Neural progenitor cell (in vitro differentiated cells): ENCODE measurements around the gene KCNN2. TPM values are rescaled to one million over a fixed set of nuclear protein-coding genes. Genes with fewer than 3 reads are reported as not detected.

ENCODE experiments used
- DNase-seq: peaks from one replicate; pipeline ENCODE4 v3.0.0-alpha.2; 2016; ENCODE audit warnings: low spot score
- H2AFZ ChIP-seq: fragments of 200-600 bp; sonication (generic); replicated peaks from 2 replicates; pipeline ENCODE4 v1.6.1; 2016; ENCODE audit warnings: antibody characterized with exemption
- H3F3A ChIP-seq: fragments of 200-600 bp; sonication (generic); 2 replicates; pipeline ENCODE4 v1.6.1; 2016; ENCODE audit warnings: antibody characterized with exemption, low read depth
- H3K27ac ChIP-seq: fragments of 200-600 bp; sonication (generic); 2 replicates; pipeline ENCODE4 v1.5.1; 2016; ENCODE audit warnings: mild to moderate bottlenecking
- H3K27me3 ChIP-seq: fragments of 200-600 bp; sonication (generic); 2 replicates; pipeline ENCODE4 v1.6.1; 2016; ENCODE audit warnings: mild to moderate bottlenecking, moderate library complexity
- H3K36me3 ChIP-seq: fragments of 200-600 bp; sonication (generic); 2 replicates; pipeline ENCODE4 v1.5.1; 2016
- H3K4me1 ChIP-seq: fragments of 200-600 bp; sonication (generic); 2 replicates; pipeline ENCODE4 v1.6.1; 2016; ENCODE audit warnings: mixed run types
- H3K4me2 ChIP-seq: fragments of 200-600 bp; sonication (generic); 2 replicates; pipeline ENCODE4 v1.6.1; 2016
- H3K4me3 ChIP-seq: fragments of 200-600 bp; sonication (generic); 2 replicates; pipeline ENCODE4 v1.5.1; 2016
- H3K79me2 ChIP-seq: fragments of 200-600 bp; sonication (generic); 2 replicates; pipeline ENCODE4 v1.6.1; 2016; ENCODE audit warnings: low read depth
- H3K9ac ChIP-seq: fragments of 200-600 bp; sonication (generic); 2 replicates; pipeline ENCODE4 v1.6.1; 2016
- H3K9me3 ChIP-seq: fragments of 200-600 bp; sonication (generic); 2 replicates; pipeline ENCODE4 v1.5.1; 2016; ENCODE audit warnings: low read depth
- H4K20me1 ChIP-seq: fragments of 200-600 bp; sonication (generic); 2 replicates; pipeline ENCODE4 v1.6.1; 2016; ENCODE audit warnings: low read depth
- H3K27ac Mint-ChIP-seq: 3 replicates; pipeline ENCODE4 v1.8.0; 2021; ENCODE audit warnings: mixed read lengths
- H3K27me3 Mint-ChIP-seq: 2 replicates; pipeline ENCODE4 v1.8.0; 2022; ENCODE audit warnings: low read depth, mild to moderate bottlenecking, inconsistent platforms, moderate library complexity, mixed read lengths; ENCODE audit not compliant: insufficient read depth
- H3K36me3 Mint-ChIP-seq: 3 replicates; pipeline ENCODE4 v1.8.0; 2021; ENCODE audit warnings: mixed read lengths
- H3K4me1 Mint-ChIP-seq: 3 replicates; pipeline ENCODE4 v1.8.0; 2021; ENCODE audit warnings: mixed read lengths
- H3K4me3 Mint-ChIP-seq: 3 replicates; pipeline ENCODE4 v1.8.0; 2021; ENCODE audit warnings: mild to moderate bottlenecking, moderate library complexity, mixed read lengths
- H3K9me3 Mint-ChIP-seq: 3 replicates; pipeline ENCODE4 v1.8.0; 2020; ENCODE audit warnings: mixed read lengths
- CTCF ChIP-seq: fragments of 200-600 bp; sonication (generic); IDR thresholded peaks from 2 replicates; pipeline ENCODE4 v1.5.1; 2017; ENCODE audit warnings: antibody characterized with exemption, mild to moderate bottlenecking
- EZH2 ChIP-seq: fragments of 200-600 bp; sonication (generic); IDR thresholded peaks from 2 replicates; pipeline ENCODE4 v1.6.1; 2017; ENCODE audit warnings: antibody characterized with exemption, mild to moderate bottlenecking, moderate library complexity
- EZH2phosphoT487 ChIP-seq: fragments of 200-600 bp; sonication (generic); IDR thresholded peaks from 2 replicates; pipeline ENCODE4 v1.6.1; 2017; ENCODE audit warnings: antibody characterized with exemption
- total RNA-seq: library from RNA; depleted of rRNA; stranded (reverse); fragments of >200 nt; gene quantifications from 2 replicates; pipeline ENCODE4 v1.2.3, GENCODE V29; 2015; ENCODE audit warnings: low replicate concordance

KCNN2 gene
- total RNA-seq, 1 donor from 2014 or later, result 5.2 TPM

- peak; percentile 40 for DNase-seq
Observed at GRCh38 chr5:114316167-114316566, 45.7 kb upstream of the KCNN2 start.

GRCh38 chr5:114317751-114318150, 44.1 kb upstream of the KCNN2 start:
- H3F3A ChIP-seq, result no peaks in the 10 kb centered on the region
- H3K4me1 Mint-ChIP-seq, result peaks cover 14% of the 10 kb centered on the region
- H3K27me3 ChIP-seq, result no peaks in the 10 kb centered on the region
- no peak overlapping the region for H3K4me3 Mint-ChIP-seq
- no peak for DNase-seq
- no peaks in the 10 kb centered on the region for H3K36me3 ChIP-seq
- H3K9ac ChIP-seq, result no peak overlapping the region
- no peak overlapping the region for H3K27ac Mint-ChIP-seq
- no peaks in the 10 kb centered on the region for H3K9me3 ChIP-seq
- peaks cover 16% of the 10 kb centered on the region for H3K4me1 ChIP-seq
- no peak overlapping the region for H3K4me2 ChIP-seq
- H3K36me3 Mint-ChIP-seq, result no peaks in the 10 kb centered on the region
- no peak overlapping the region for H3K27ac ChIP-seq
- no peaks in the 10 kb centered on the region for H4K20me1 ChIP-seq
- no peaks in the 10 kb centered on the region for H3K27me3 Mint-ChIP-seq
- no peak for TF ChIP-seq EZH2phosphoT487
- TF ChIP-seq EZH2, result no peak
- no peak for TF ChIP-seq CTCF
- H3K9me3 Mint-ChIP-seq, result no peaks in the 10 kb centered on the region
- H2AFZ ChIP-seq, result no peak overlapping the region
- H3K4me3 ChIP-seq, result no peak overlapping the region
- H3K79me2 ChIP-seq, result no peaks in the 10 kb centered on the region

More at GRCh38 chr5:114316167-114316566, 45.7 kb upstream of the KCNN2 start:
- Histone ChIP-seq H2AFZ (peak overlapping the region; percentile 81), H3K4me1 (peaks cover 24% of the 10 kb centered on the region), H4K20me1 (no peaks in the 10 kb centered on the region), H3K4me3 (no peak overlapping the region), H3K79me2 (no peaks in the 10 kb centered on the region), H3F3A (peaks cover 9% of the 10 kb centered on the region), H3K9ac (no peak overlapping the region), H3K27ac (no peak overlapping the region), H3K4me2 (no peak overlapping the region), H3K36me3 (no peaks in the 10 kb centered on the region), H3K9me3 (no peaks in the 10 kb centered on the region), H3K27me3 (no peaks in the 10 kb centered on the region)
- H3K9me3 Mint-ChIP-seq, result no peaks in the 10 kb centered on the region
- peaks cover 29% of the 10 kb centered on the region for H3K4me1 Mint-ChIP-seq
- no peak overlapping the region for H3K27ac Mint-ChIP-seq
- H3K36me3 Mint-ChIP-seq, result no peaks in the 10 kb centered on the region
- TF ChIP-seq EZH2 (no peak), EZH2phosphoT487 (no peak), CTCF (peak; percentile 44)
- H3K27me3 Mint-ChIP-seq, result no peaks in the 10 kb centered on the region
- H3K4me3 Mint-ChIP-seq, result no peak overlapping the region

GRCh38 chr5:114319236-114319635, 42.6 kb upstream of the KCNN2 start:
- Histone ChIP-seq H3K27me3 (no peaks in the 10 kb centered on the region), H3K4me1 (peaks cover 8% of the 10 kb centered on the region), H3F3A (no peaks in the 10 kb centered on the region), H3K4me3 (no peak overlapping the region), H3K36me3 (no peaks in the 10 kb centered on the region), H3K4me2 (no peak overlapping the region), H3K9ac (no peak overlapping the region), H4K20me1 (no peaks in the 10 kb centered on the region), H3K9me3 (no peaks in the 10 kb centered on the region), H2AFZ (no peak overlapping the region), H3K79me2 (no peaks in the 10 kb centered on the region), H3K27ac (no peak overlapping the region)
- Mint-ChIP-seq H3K27me3 (no peaks in the 10 kb centered on the region), H3K27ac (no peak overlapping the region), H3K36me3 (no peaks in the 10 kb centered on the region), H3K9me3 (no peaks in the 10 kb centered on the region), H3K4me1 (peaks cover 5% of the 10 kb centered on the region), H3K4me3 (no peak overlapping the region)
- no peak for DNase-seq
- no peak for TF ChIP-seq EZH2phosphoT487
- TF ChIP-seq EZH2, result no peak
- TF ChIP-seq CTCF, result no peak
